Measurements from ENCODE around the gene PLCH1.

PLCH1 gene

GRCh38 chr3:155744626-155745324 lies at the start of gene PLCH1:
Gene PLCH1 (minus strand): TSS chr3:155745071. CDS start chr3:155704224, 40,847 bp downstream.
- no peak for TF ChIP-seq CTCF (IDR thresholded peaks at IDR 0.05; ENCODE audit: insufficient read depth, low read depth, low read length, missing control alignments)
- H3K4me3 ChIP-seq (ENCODE audit: low read depth, low read length): peak within 1 kb of the TSS; percentile 55
- peak; percentile 36 for DNase-seq (ENCODE audit: low read depth)

GRCh38 chr3:155792532-155792931 lies 47.7 kb upstream of the PLCH1 start:
- TF ChIP-seq CTCF (IDR thresholded peaks at IDR 0.05; ENCODE audit: insufficient read depth, low read depth, low read length, missing control alignments): no peak
- DNase-seq (ENCODE audit: low read depth): no peak
- H3K4me3 ChIP-seq (ENCODE audit: low read depth, low read length): no peak overlapping the region

- TF ChIP-seq CTCF (IDR thresholded peaks at IDR 0.05; ENCODE audit: insufficient read depth, low read depth, low read length, missing control alignments): no peak
- no peak overlapping the region for H3K4me3 ChIP-seq (ENCODE audit: low read depth, low read length)
Observed at GRCh38 chr3:155791190-155791589, 46.3 kb upstream of the PLCH1 start.

GRCh38 chr3:155790272-155790925 lies 45.5 kb upstream of the PLCH1 start:
- DNase-seq (ENCODE audit: low read depth): no peak
- no peak overlapping the region for H3K4me3 ChIP-seq (ENCODE audit: low read depth, low read length)
- TF ChIP-seq CTCF (IDR thresholded peaks at IDR 0.05; ENCODE audit: insufficient read depth, low read depth, low read length, missing control alignments): no peak

More at GRCh38 chr3:155791190-155791589, 46.3 kb upstream of the PLCH1 start:
- peak; percentile 10 for DNase-seq (ENCODE audit: low read depth)

GRCh38 chr3:155785662-155786295 lies 40.9 kb upstream of the PLCH1 start:
- no peak for TF ChIP-seq CTCF (IDR thresholded peaks at IDR 0.05; ENCODE audit: insufficient read depth, low read depth, low read length, missing control alignments)
- no peak overlapping the region for H3K4me3 ChIP-seq (ENCODE audit: low read depth, low read length)
- DNase-seq (ENCODE audit: low read depth): no peak

GRCh38 chr3:155782390-155782953 lies 37.6 kb upstream of the PLCH1 start:
- no peak overlapping the region for H3K4me3 ChIP-seq (ENCODE audit: low read depth, low read length)
- TF ChIP-seq CTCF (IDR thresholded peaks at IDR 0.05; ENCODE audit: insufficient read depth, low read depth, low read length, missing control alignments): no peak
- no peak for DNase-seq (ENCODE audit: low read depth)
